ENCODE data around the gene TMEM233.

DNA sequence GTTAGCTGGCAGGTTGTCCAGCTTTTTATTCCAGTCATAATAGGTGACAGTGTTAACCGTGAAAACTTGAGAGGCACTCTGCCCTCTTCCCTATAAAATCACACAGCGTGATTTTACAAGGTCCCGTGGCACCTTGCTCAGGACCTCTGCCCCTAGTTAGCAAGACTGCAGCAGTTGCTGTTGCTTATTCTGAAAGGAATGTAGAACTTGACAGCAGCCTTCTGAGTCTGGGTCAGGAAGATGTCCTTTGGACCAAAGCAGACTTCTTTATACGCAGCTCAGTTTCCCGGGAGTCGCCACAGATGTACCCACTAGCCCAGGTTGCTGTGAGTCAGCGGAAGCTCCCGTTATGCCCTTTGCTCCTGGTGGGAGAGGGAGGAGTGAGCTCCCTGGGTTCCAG is 87.5 kb downstream of the TMEM233 start:
- TF ChIP-seq, protein P1, sequence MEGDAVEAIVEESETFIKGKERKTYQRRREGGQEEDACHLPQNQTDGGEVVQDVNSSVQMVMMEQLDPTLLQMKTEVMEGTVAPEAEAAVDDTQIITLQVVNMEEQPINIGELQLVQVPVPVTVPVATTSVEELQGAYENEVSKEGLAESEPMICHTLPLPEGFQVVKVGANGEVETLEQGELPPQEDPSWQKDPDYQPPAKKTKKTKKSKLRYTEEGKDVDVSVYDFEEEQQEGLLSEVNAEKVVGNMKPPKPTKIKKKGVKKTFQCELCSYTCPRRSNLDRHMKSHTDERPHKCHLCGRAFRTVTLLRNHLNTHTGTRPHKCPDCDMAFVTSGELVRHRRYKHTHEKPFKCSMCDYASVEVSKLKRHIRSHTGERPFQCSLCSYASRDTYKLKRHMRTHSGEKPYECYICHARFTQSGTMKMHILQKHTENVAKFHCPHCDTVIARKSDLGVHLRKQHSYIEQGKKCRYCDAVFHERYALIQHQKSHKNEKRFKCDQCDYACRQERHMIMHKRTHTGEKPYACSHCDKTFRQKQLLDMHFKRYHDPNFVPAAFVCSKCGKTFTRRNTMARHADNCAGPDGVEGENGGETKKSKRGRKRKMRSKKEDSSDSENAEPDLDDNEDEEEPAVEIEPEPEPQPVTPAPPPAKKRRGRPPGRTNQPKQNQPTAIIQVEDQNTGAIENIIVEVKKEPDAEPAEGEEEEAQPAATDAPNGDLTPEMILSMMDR (IDR thresholded peaks at IDR 0.05) = no peak
- peak in 1 of 2 donors; percentile 43 for TF ChIP-seq POLR2A (IDR thresholded peaks at IDR 0.05)

Measured in Peyer's patch (tissue), 4 donors.